WTC11 (cell line): ENCODE data around the gene SLC12A9. TPM values are rescaled to one million over a fixed set of nuclear protein-coding genes. Genes with fewer than 3 reads are reported as not detected.
A peak's percentile ranks its signal among the peaks of the same experiment; 100 is the strongest.

Source experiments
- ATAC-seq: fragments of 200-7000 bp; cut with Tn5 transposase; 2 replicates; pipeline ENCODE4 v1.10.0; 2021; ENCODE audit warnings: mild to moderate bottlenecking, moderate library complexity
- CTCF ChIA-PET: fragments of 300-600 bp; sonication (Branson Sonifier 250); formaldehyde crosslinking; loops from one replicate; lab custom pipeline; 2021; ENCODE audit warnings: antibody characterized with exemption; lab: Charles Lee
- POLR2A ChIA-PET: fragments of 350-600 bp; sonication (Branson Sonifier 250); formaldehyde crosslinking; loops from one replicate; lab custom pipeline; 2021; ENCODE audit warnings: antibody characterized with exemption; lab: Charles Lee
- DNase-seq: peaks from one replicate; pipeline ENCODE4 v3.0.0; 2021; ENCODE audit warnings: low spot score
- H3K27ac Mint-ChIP-seq: 2 replicates; pipeline ENCODE4 v1.8.0; 2021; ENCODE audit warnings: mixed read lengths
- H3K27me3 Mint-ChIP-seq: 2 replicates; pipeline ENCODE4 v1.8.0; 2021; ENCODE audit warnings: low read depth, mild to moderate bottlenecking, moderate library complexity, mixed read lengths
- H3K36me3 Mint-ChIP-seq: 2 replicates; pipeline ENCODE4 v1.8.0; 2021; ENCODE audit warnings: mixed read lengths
- H3K4me1 Mint-ChIP-seq: 2 replicates; pipeline ENCODE4 v1.8.0; 2022; ENCODE audit warnings: mixed read lengths
- H3K4me3 Mint-ChIP-seq: 2 replicates; pipeline ENCODE4 v1.8.0; 2021; ENCODE audit warnings: mild to moderate bottlenecking, moderate library complexity, mixed read lengths
- H3K9me3 Mint-ChIP-seq: 2 replicates; pipeline ENCODE4 v1.8.0; 2021; ENCODE audit warnings: mixed read lengths
- CTCF ChIP-seq: fragments of 200-600 bp; IDR thresholded peaks from 2 replicates; pipeline ENCODE4 v1.8.0; 2022; ENCODE audit warnings: antibody characterized with exemption
- ESRRA ChIP-seq: sonication (generic); formaldehyde crosslinking; IDR thresholded peaks from 2 replicates; pipeline ENCODE4 v1.8.1; 2022; ENCODE audit warnings: mild to moderate bottlenecking, missing genetic modification reagents, borderline replicate concordance
- FOXK1 ChIP-seq: sonication (generic); formaldehyde crosslinking; IDR thresholded peaks from 2 replicates; pipeline ENCODE4 v1.8.0; 2022; ENCODE audit warnings: mild to moderate bottlenecking, moderate library complexity, missing genetic modification reagents
- FOXP1 ChIP-seq: sonication (generic); formaldehyde crosslinking; IDR thresholded peaks from 2 replicates; pipeline ENCODE4 v1.8.0; 2022; ENCODE audit warnings: missing genetic modification reagents, mild to moderate bottlenecking, moderate library complexity, borderline replicate concordance
- IRF2 ChIP-seq: sonication (generic); formaldehyde crosslinking; IDR thresholded peaks from 2 replicates; pipeline ENCODE4 v1.8.0; 2022; ENCODE audit warnings: low read depth, missing genetic modification reagents, borderline replicate concordance
- JUN ChIP-seq: sonication (generic); formaldehyde crosslinking; IDR thresholded peaks from 2 replicates; pipeline ENCODE4 v1.8.0; 2023; ENCODE audit warnings: mild to moderate bottlenecking, missing genetic modification reagents
- MYBL2 ChIP-seq: sonication (generic); formaldehyde crosslinking; IDR thresholded peaks from 2 replicates; pipeline ENCODE4 v1.8.1; 2023; ENCODE audit warnings: mild to moderate bottlenecking, moderate library complexity, missing genetic modification reagents
- PRRX2 ChIP-seq: fragments of 250-450 bp; sonication (Bioruptor Pico); IDR thresholded peaks from 2 replicates; pipeline ENCODE4 v1.8.0; 2021; ENCODE audit warnings: mild to moderate bottlenecking
- SMAD4 ChIP-seq: sonication (generic); formaldehyde crosslinking; IDR thresholded peaks from 2 replicates; pipeline ENCODE4 v1.8.0; 2022; ENCODE audit warnings: mild to moderate bottlenecking, missing genetic modification reagents
- SP1 ChIP-seq: sonication (generic); formaldehyde crosslinking; conservative IDR thresholded peaks from 2 replicates; pipeline ENCODE4 v1.8.1; 2022; ENCODE audit warnings: missing genetic modification reagents
- TEAD1 ChIP-seq: sonication (generic); formaldehyde crosslinking; IDR thresholded peaks from 2 replicates; pipeline ENCODE4 v1.8.0; 2022; ENCODE audit warnings: mild to moderate bottlenecking, missing genetic modification reagents
- TEAD4 ChIP-seq: sonication (generic); formaldehyde crosslinking; IDR thresholded peaks from 2 replicates; pipeline ENCODE4 v1.8.0; 2022; ENCODE audit warnings: mild to moderate bottlenecking, missing genetic modification reagents
- ZNF232 ChIP-seq: sonication (generic); formaldehyde crosslinking; IDR thresholded peaks from 2 replicates; pipeline ENCODE4 v1.8.0; 2022; ENCODE audit warnings: mild to moderate bottlenecking, missing genetic modification reagents
- ZNF317 ChIP-seq: sonication (generic); formaldehyde crosslinking; IDR thresholded peaks from 2 replicates; pipeline ENCODE4 v1.8.1; 2023; ENCODE audit warnings: low read depth, mild to moderate bottlenecking, moderate library complexity, missing genetic modification reagents, borderline replicate concordance
- ZNF671 ChIP-seq: fragments of 250-450 bp; sonication (Bioruptor Pico); IDR thresholded peaks from 2 replicates; pipeline ENCODE4 v1.8.0; 2021; ENCODE audit warnings: mild to moderate bottlenecking
- total RNA-seq: library from RNA; stranded (reverse); gene quantifications from 3 replicates; pipeline ENCODE4 v1.2.3, GENCODE V29; 2021
- TF ChIP-seq, protein P1 (sequence below): sonication (generic); formaldehyde crosslinking; IDR thresholded peaks from 2 replicates; pipeline ENCODE4 v1.8.0; 2023; ENCODE audit warnings: mild to moderate bottlenecking, missing genetic modification reagents
- TF ChIP-seq, protein P2 (sequence below): sonication (generic); formaldehyde crosslinking; conservative IDR thresholded peaks from 2 replicates; pipeline ENCODE4 v1.8.1; 2022; ENCODE audit warnings: mild to moderate bottlenecking, missing genetic modification reagents
- TF ChIP-seq, protein P3 (sequence below): sonication (generic); formaldehyde crosslinking; IDR thresholded peaks from 2 replicates; pipeline ENCODE4 v1.8.0; 2022; ENCODE audit warnings: mild to moderate bottlenecking, missing genetic modification reagents
- TF ChIP-seq, protein P4 (sequence below): sonication (generic); formaldehyde crosslinking; IDR thresholded peaks from 2 replicates; pipeline ENCODE4 v1.8.0; 2023; ENCODE audit warnings: missing genetic modification reagents
- TF ChIP-seq, protein P5 (sequence below): sonication (generic); formaldehyde crosslinking; IDR thresholded peaks from 2 replicates; pipeline ENCODE4 v1.8.1; 2023; ENCODE audit warnings: mild to moderate bottlenecking, missing genetic modification reagents

SLC12A9 gene
- total RNA-seq, 1 experiment from 2014 or later: 39.3 TPM

- TF ChIP-seq, protein P1, sequence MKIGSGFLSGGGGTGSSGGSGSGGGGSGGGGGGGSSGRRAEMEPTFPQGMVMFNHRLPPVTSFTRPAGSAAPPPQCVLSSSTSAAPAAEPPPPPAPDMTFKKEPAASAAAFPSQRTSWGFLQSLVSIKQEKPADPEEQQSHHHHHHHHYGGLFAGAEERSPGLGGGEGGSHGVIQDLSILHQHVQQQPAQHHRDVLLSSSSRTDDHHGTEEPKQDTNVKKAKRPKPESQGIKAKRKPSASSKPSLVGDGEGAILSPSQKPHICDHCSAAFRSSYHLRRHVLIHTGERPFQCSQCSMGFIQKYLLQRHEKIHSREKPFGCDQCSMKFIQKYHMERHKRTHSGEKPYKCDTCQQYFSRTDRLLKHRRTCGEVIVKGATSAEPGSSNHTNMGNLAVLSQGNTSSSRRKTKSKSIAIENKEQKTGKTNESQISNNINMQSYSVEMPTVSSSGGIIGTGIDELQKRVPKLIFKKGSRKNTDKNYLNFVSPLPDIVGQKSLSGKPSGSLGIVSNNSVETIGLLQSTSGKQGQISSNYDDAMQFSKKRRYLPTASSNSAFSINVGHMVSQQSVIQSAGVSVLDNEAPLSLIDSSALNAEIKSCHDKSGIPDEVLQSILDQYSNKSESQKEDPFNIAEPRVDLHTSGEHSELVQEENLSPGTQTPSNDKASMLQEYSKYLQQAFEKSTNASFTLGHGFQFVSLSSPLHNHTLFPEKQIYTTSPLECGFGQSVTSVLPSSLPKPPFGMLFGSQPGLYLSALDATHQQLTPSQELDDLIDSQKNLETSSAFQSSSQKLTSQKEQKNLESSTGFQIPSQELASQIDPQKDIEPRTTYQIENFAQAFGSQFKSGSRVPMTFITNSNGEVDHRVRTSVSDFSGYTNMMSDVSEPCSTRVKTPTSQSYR: peak; percentile 92
- TF ChIP-seq, protein P2, sequence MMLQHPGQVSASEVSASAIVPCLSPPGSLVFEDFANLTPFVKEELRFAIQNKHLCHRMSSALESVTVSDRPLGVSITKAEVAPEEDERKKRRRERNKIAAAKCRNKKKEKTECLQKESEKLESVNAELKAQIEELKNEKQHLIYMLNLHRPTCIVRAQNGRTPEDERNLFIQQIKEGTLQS (CRISPR knock-in tag): 0 out of 2 replicates have a peak, but pooled peaks have one; percentile 68
- TF ChIP-seq ZNF317: no peak
- TF ChIP-seq, protein P3, sequence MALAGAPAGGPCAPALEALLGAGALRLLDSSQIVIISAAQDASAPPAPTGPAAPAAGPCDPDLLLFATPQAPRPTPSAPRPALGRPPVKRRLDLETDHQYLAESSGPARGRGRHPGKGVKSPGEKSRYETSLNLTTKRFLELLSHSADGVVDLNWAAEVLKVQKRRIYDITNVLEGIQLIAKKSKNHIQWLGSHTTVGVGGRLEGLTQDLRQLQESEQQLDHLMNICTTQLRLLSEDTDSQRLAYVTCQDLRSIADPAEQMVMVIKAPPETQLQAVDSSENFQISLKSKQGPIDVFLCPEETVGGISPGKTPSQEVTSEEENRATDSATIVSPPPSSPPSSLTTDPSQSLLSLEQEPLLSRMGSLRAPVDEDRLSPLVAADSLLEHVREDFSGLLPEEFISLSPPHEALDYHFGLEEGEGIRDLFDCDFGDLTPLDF (CRISPR knock-in tag): no peak
- TF ChIP-seq ZNF232 (CRISPR knock-in tag): 0 out of 2 replicates have a peak, but pooled peaks have one; percentile 64
- peak; percentile 74; the same call in 1 of the 2 replicates for TF ChIP-seq TEAD1 (CRISPR knock-in tag)
- TF ChIP-seq IRF2 (CRISPR knock-in tag): no peak
- TF ChIP-seq, protein P4, sequence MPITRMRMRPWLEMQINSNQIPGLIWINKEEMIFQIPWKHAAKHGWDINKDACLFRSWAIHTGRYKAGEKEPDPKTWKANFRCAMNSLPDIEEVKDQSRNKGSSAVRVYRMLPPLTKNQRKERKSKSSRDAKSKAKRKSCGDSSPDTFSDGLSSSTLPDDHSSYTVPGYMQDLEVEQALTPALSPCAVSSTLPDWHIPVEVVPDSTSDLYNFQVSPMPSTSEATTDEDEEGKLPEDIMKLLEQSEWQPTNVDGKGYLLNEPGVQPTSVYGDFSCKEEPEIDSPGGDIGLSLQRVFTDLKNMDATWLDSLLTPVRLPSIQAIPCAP (CRISPR knock-in tag): 0 out of 2 replicates have a peak, but pooled peaks have one; percentile 45
- peak; percentile 57 for TF ChIP-seq SP1
- no peak for TF ChIP-seq ZNF671 (CRISPR knock-in tag)
- peak; percentile 29 for TF ChIP-seq FOXK1 (CRISPR knock-in tag)
- no peak for TF ChIP-seq CTCF
- TF ChIP-seq, protein P5, sequence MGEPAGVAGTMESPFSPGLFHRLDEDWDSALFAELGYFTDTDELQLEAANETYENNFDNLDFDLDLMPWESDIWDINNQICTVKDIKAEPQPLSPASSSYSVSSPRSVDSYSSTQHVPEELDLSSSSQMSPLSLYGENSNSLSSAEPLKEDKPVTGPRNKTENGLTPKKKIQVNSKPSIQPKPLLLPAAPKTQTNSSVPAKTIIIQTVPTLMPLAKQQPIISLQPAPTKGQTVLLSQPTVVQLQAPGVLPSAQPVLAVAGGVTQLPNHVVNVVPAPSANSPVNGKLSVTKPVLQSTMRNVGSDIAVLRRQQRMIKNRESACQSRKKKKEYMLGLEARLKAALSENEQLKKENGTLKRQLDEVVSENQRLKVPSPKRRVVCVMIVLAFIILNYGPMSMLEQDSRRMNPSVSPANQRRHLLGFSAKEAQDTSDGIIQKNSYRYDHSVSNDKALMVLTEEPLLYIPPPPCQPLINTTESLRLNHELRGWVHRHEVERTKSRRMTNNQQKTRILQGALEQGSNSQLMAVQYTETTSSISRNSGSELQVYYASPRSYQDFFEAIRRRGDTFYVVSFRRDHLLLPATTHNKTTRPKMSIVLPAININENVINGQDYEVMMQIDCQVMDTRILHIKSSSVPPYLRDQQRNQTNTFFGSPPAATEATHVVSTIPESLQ (CRISPR knock-in tag): no peak
- TF ChIP-seq TEAD4: peak; percentile 65; the same call in 1 of the 2 replicates
These were observed 16.4 kb upstream of the SLC12A9 start (continued) for GRCh38 chr7:100835903-100836811.

GRCh38 chr7:100836812-100837098 lies 15.8 kb upstream of the SLC12A9 start:
- peaks cover 32% of the 10 kb centered on the region for H3K4me1 Mint-ChIP-seq
- no peaks in the 10 kb centered on the region for H3K9me3 Mint-ChIP-seq
- ATAC-seq (no peak), DNase-seq (no peak)
- peaks cover 6% of the 10 kb centered on the region; the same call in 1 of the 2 replicates for H3K36me3 Mint-ChIP-seq
- ChIA-PET POLR2A (interaction anchor here (0.7 to 2.2 kb wide), 11 partner anchors 9 to 251 kb away, joined by 3 to 53 read pairs (median 6); partner anchors contain the start of genes EPHB4, FBXO24, LRCH4 and POP7), CTCF (interaction anchor here (0.6 to 2.9 kb wide), 12 partner anchors 9 to 337 kb away, joined by 3 to 49 read pairs (median 6); partner anchors contain the start of genes EPHB4, POP7 and SLC12A9)
- no peaks in the 10 kb centered on the region for H3K27me3 Mint-ChIP-seq
- TF ChIP-seq JUN (CRISPR knock-in tag): 0 out of 2 replicates have a peak, but pooled peaks have one; percentile 27
- TF ChIP-seq ESRRA (CRISPR knock-in tag): no peak
- TF ChIP-seq MYBL2 (CRISPR knock-in tag): 0 out of 2 replicates have a peak, but pooled peaks have one; percentile 11
- no peak for TF ChIP-seq SMAD4
- TF ChIP-seq FOXP1 (CRISPR knock-in tag): no peak
- TF ChIP-seq PRRX2 (CRISPR knock-in tag): 0 out of 2 replicates have a peak, but pooled peaks have one; percentile 24
- H3K4me3 Mint-ChIP-seq: peak overlapping the region; percentile 77
- peak overlapping the region; percentile 100 for H3K27ac Mint-ChIP-seq
